SK-N-SH treated with all-trans-retinoic acid at 6 μM for 48 hours (cell line): ENCODE data around the gene ZNF491.

Experiments used
- ATAC-seq: fragments of 200-7000 bp; cut with Tn5 transposase; 3 replicates; pipeline ENCODE4 v1.9.1; 2020; ENCODE audit warnings: mild to moderate bottlenecking, moderate library complexity
- ARNTL ChIP-seq: fragments of 450-650 bp; formaldehyde crosslinking; IDR thresholded peaks from 2 replicates; pipeline ENCODE4 v1.5.0; 2020; ENCODE audit warnings: low read depth, mild to moderate bottlenecking, moderate library complexity, borderline replicate concordance
- BACH2 ChIP-seq: fragments of 250-450 bp; sonication (Bioruptor Pico); IDR thresholded peaks from 2 replicates; pipeline ENCODE4 v1.9.0; 2021; ENCODE audit warnings: mild to moderate bottlenecking, borderline replicate concordance
- CSDC2 ChIP-seq: fragments of 250-450 bp; sonication (Bioruptor Pico); IDR thresholded peaks from 2 replicates; pipeline ENCODE4 v1.5.0; 2020; ENCODE audit warnings: mild to moderate bottlenecking, moderate library complexity
- CSRNP3 ChIP-seq: fragments of 250-450 bp; sonication (Bioruptor Pico); IDR thresholded peaks from 2 replicates; pipeline ENCODE4 v1.5.1; 2021; ENCODE audit warnings: mild to moderate bottlenecking, moderate library complexity
- ESRRG ChIP-seq: fragments of 250-450 bp; sonication (Bioruptor Pico); IDR thresholded peaks from 2 replicates; pipeline ENCODE4 v1.6.1; 2021; ENCODE audit warnings: mild to moderate bottlenecking
- GLIS3 ChIP-seq: fragments of 250-450 bp; sonication (Bioruptor Pico); IDR thresholded peaks from 2 replicates; pipeline ENCODE4 v1.5.0; 2020; ENCODE audit warnings: mild to moderate bottlenecking, moderate library complexity
- ISL1 ChIP-seq: fragments of 250-450 bp; sonication (Bioruptor Pico); IDR thresholded peaks from 2 replicates; pipeline ENCODE4 v2.1.2; 2022; ENCODE audit warnings: mild to moderate bottlenecking, moderate library complexity
- OSR1 ChIP-seq: fragments of 250-450 bp; sonication (Bioruptor Pico); IDR thresholded peaks from 2 replicates; pipeline ENCODE4 v1.8.0; 2022; ENCODE audit warnings: moderate library complexity, mild to moderate bottlenecking, inconsistent platforms
- PATZ1 ChIP-seq: fragments of 250-450 bp; sonication (Bioruptor Pico); IDR thresholded peaks from 2 replicates; pipeline ENCODE4 v1.8.0; 2020; ENCODE audit warnings: mild to moderate bottlenecking, moderate library complexity, borderline replicate concordance
- PPARA ChIP-seq: fragments of 250-450 bp; sonication (Bioruptor Pico); IDR thresholded peaks from 2 replicates; pipeline ENCODE4 v1.5.0; 2020; ENCODE audit warnings: mild to moderate bottlenecking, borderline replicate concordance
- RARB ChIP-seq: fragments of 250-450 bp; sonication (Bioruptor Pico); IDR thresholded peaks from 2 replicates; pipeline ENCODE4 v1.8.0; 2021; ENCODE audit warnings: mild to moderate bottlenecking, moderate library complexity
- SNAI2 ChIP-seq: fragments of 250-450 bp; sonication (Bioruptor Pico); IDR thresholded peaks from 2 replicates; pipeline ENCODE4 v1.5.0; 2020; ENCODE audit warnings: mild to moderate bottlenecking, moderate library complexity
- TCF4 ChIP-seq: fragments of 250-450 bp; sonication (Bioruptor Pico); IDR thresholded peaks from 2 replicates; pipeline ENCODE4 v1.8.0; 2021; ENCODE audit warnings: mild to moderate bottlenecking, moderate library complexity, borderline replicate concordance
- TOX ChIP-seq: fragments of 250-450 bp; sonication (Bioruptor Pico); IDR thresholded peaks from 2 replicates; pipeline ENCODE4 v1.8.0; 2021; ENCODE audit warnings: mild to moderate bottlenecking, moderate library complexity, borderline replicate concordance
- TSHZ2 ChIP-seq: fragments of 250-450 bp; sonication (Bioruptor Pico); IDR thresholded peaks from 2 replicates; pipeline ENCODE4 v1.5.0; 2020; ENCODE audit warnings: mild to moderate bottlenecking, moderate library complexity
- ZC3H10 ChIP-seq: fragments of 250-450 bp; sonication (Bioruptor Pico); IDR thresholded peaks from 2 replicates; pipeline ENCODE4 v1.5.1; 2021; ENCODE audit warnings: mild to moderate bottlenecking, moderate library complexity
- ZFP3 ChIP-seq: fragments of 250-450 bp; sonication (Bioruptor Pico); IDR thresholded peaks from 2 replicates; pipeline ENCODE4 v1.5.0; 2020; ENCODE audit warnings: mild to moderate bottlenecking, moderate library complexity
- ZNF565 ChIP-seq: fragments of 450-650 bp; formaldehyde crosslinking; conservative IDR thresholded peaks from 2 replicates; pipeline ENCODE4 v1.5.0; 2020; ENCODE audit warnings: low read depth, mild to moderate bottlenecking, moderate library complexity
- ZNF70 ChIP-seq: fragments of 450-650 bp; formaldehyde crosslinking; IDR thresholded peaks from 2 replicates; pipeline ENCODE4 v1.5.0; 2020; ENCODE audit warnings: mild to moderate bottlenecking, moderate library complexity
- ZNF8 ChIP-seq: fragments of 450-650 bp; formaldehyde crosslinking; IDR thresholded peaks from 2 replicates; pipeline ENCODE4 v1.5.0; 2020; ENCODE audit warnings: mild to moderate bottlenecking, moderate library complexity
- TF ChIP-seq, protein P1 (sequence below): fragments of 250-450 bp; sonication (Bioruptor Pico); IDR thresholded peaks from 2 replicates; pipeline ENCODE4 v1.8.0; 2021; ENCODE audit warnings: low read depth, mild to moderate bottlenecking, moderate library complexity, borderline replicate concordance
- TF ChIP-seq, protein P2 (sequence below): fragments of 250-450 bp; sonication (Bioruptor Pico); IDR thresholded peaks from 2 replicates; pipeline ENCODE4 v1.5.1; 2020; ENCODE audit warnings: low read depth, mild to moderate bottlenecking, moderate library complexity

The ZNF491 gene

DNA sequence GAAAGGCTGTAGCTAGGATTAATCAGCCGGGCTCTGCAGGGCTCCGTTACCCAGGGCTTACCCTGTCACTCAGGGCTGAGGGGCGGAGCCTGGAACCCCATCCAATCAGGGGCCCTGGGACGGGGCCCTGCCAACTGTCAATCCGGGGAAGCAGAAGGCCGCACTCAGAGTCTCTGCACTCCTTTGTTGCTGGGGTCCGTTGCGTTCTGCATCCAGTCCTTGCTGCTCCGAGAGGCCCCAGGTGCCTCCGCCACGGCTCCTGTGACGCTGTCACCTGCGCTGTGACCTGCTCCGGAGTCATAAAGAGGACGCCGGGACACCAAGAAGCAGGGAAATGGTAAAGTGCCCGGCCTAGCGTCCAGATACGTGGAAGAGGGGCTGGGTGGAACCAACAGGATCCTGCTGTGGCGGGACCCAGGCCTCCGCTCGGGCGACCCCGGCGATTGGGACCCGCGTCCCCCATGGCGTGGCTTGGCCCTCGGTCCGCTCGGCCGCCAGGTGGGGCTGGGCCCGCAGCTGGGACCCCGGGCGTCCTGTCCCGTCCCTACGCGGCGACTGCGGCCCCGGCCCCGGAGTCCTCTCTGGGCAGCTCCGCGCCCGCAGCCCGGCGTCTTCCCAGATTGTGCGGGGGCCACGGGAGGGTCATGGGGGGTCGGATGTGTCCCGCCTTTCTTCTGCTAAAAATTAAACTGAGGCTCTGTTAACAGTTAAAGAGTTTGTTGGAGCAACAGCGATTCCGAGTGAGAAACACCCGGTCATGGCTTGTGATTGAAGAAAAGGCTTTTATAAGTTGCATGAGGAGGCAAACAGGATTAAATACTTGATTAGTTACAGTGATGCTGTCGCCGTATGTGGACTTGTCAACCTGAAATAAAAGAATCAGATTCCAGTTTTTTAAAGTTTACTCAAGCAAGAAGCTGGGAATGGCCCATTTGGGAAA, at the start of gene ZNF491:
TSS of gene ZNF491 (plus strand) at position 133 of the 940 bp plus-strand sequence. CDS start 7,431 bp downstream, outside the sequence.
- ATAC-seq, result peak; percentile 99
- TF ChIP-seq GLIS3 (CRISPR knock-in tag), result no peak
- TF ChIP-seq TOX, result no peak
- TF ChIP-seq ZNF70 (CRISPR knock-in tag), result no peak
- TF ChIP-seq CSDC2 (CRISPR knock-in tag), result no peak

DNA sequence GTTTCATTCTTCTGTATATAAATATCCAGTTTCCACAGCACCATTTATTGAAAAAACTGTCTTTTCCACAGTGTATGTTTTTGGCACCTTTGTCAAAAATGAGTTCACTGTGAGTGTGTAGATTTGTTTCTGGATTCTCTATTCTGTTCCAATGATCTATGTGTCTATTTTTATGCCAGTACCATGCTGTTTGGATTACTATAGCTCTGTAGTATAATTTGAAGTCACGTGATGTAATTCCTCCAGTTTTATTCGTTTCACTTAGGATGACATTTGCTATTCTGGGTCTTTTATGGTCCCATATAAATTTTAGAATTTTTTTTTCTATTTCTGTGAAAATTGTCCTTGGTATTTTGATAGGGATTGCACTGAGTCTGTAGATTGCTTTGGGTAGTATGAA, 48.6 kb upstream of the ZNF491 start:
- no peak for TF ChIP-seq ZFP3 (CRISPR knock-in tag)
- ATAC-seq, result no peak

DNA sequence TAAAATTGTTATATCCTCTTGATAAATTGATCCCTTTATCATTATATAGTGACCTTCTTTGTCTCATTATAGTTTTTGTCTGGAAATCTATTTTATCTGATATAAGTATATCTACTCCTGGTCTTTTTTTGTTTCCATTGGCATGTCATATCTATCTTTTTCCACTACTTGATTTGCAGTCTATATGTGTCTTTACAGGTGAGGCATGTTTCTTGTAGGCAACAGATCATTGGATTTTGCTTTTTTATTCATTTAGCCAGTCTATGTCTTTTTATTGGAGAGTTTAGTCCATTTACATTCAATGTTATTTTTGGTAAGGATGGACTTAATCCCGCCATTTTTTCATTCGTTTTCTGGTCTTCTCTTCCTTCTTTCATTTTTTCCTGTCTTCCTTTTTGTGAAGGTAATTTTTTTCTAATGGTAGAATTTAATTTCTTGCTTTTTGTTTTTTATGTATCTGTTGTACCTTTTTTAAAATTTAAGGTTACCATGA, 46.0 kb upstream of the ZNF491 start:
- TF ChIP-seq BACH2 (CRISPR knock-in tag) (no peak), ZFP3 (CRISPR knock-in tag) (no peak), TSHZ2 (no peak), ZNF70 (CRISPR knock-in tag) (no peak), GLIS3 (CRISPR knock-in tag) (no peak), SNAI2 (CRISPR knock-in tag) (no peak), RARB (no peak), ARNTL (CRISPR knock-in tag) (no peak), ISL1 (no peak), CSDC2 (CRISPR knock-in tag) (no peak), ZC3H10 (CRISPR knock-in tag) (no peak), ZNF565 (no peak), CSRNP3 (CRISPR knock-in tag) (no peak), ZNF8 (CRISPR knock-in tag) (no peak), ESRRG (CRISPR knock-in tag) (no peak), PPARA (CRISPR knock-in tag) (no peak)
- TF ChIP-seq, protein P1, sequence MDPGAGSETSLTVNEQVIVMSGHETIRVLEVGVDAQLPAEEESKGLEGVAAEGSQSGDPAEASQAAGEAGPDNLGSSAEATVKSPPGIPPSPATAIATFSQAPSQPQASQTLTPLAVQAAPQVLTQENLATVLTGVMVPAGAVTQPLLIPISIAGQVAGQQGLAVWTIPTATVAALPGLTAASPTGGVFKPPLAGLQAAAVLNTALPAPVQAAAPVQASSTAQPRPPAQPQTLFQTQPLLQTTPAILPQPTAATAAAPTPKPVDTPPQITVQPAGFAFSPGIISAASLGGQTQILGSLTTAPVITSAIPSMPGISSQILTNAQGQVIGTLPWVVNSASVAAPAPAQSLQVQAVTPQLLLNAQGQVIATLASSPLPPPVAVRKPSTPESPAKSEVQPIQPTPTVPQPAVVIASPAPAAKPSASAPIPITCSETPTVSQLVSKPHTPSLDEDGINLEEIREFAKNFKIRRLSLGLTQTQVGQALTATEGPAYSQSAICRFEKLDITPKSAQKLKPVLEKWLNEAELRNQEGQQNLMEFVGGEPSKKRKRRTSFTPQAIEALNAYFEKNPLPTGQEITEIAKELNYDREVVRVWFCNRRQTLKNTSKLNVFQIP, result no peak
- no peak for ATAC-seq

DNA sequence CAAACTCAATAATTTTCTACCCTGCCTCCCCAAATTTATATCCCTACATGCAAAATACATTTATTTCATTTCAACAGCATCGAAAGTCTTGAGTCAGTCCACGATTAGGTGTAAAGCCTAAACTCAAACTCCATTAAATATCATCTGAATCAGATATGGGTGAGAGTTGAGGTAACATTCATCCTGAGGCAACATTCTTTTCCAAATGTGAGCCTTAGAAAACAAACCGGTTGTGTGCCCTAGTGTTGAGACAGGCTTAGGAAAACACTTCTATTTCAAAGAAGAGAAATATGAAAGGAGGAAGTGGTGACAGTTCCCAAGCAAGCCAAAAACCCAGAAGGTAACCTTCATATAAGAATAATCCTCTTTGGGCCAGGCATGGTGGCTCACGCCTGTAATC, 43.7 kb upstream of the ZNF491 start:
- TF ChIP-seq OSR1 (no peak), BACH2 (CRISPR knock-in tag) (no peak), ZFP3 (CRISPR knock-in tag) (no peak), CSRNP3 (CRISPR knock-in tag) (no peak), ZNF70 (CRISPR knock-in tag) (no peak), ZNF8 (CRISPR knock-in tag) (no peak), ESRRG (CRISPR knock-in tag) (no peak), PPARA (CRISPR knock-in tag) (no peak), CSDC2 (CRISPR knock-in tag) (no peak), TCF4 (CRISPR knock-in tag) (no peak), RARB (no peak), SNAI2 (CRISPR knock-in tag) (no peak), ISL1 (no peak), PATZ1 (CRISPR knock-in tag) (no peak)
- TF ChIP-seq, protein P2, sequence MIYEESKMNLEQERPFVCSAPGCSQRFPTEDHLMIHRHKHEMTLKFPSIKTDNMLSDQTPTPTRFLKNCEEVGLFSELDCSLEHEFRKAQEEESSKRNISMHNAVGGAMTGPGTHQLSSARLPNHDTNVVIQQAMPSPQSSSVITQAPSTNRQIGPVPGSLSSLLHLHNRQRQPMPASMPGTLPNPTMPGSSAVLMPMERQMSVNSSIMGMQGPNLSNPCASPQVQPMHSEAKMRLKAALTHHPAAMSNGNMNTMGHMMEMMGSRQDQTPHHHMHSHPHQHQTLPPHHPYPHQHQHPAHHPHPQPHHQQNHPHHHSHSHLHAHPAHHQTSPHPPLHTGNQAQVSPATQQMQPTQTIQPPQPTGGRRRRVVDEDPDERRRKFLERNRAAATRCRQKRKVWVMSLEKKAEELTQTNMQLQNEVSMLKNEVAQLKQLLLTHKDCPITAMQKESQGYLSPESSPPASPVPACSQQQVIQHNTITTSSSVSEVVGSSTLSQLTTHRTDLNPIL (CRISPR knock-in tag), result no peak
- no peak for ATAC-seq
